PC-3 (cell line): Measurements from ENCODE around the gene EZR. TPM values are rescaled to one million over a fixed set of nuclear protein-coding genes. Genes with fewer than 3 reads are reported as not detected.

Experiments
- ATAC-seq: fragments of 200-7000 bp; cut with Tn5 transposase; 2 replicates; pipeline ENCODE4 v1.9.1; 2020; ENCODE audit warnings: mild to moderate bottlenecking, moderate library complexity
- BruUV-seq: library from RNA; stranded (reverse); fragments of 400-500 nt; replicated peaks from 2 replicates; lab custom pipeline; 2021; lab: Mats Ljungman, UMichigan
- CTCF ChIA-PET: fragments of 300-600 bp; sonication (Branson Sonifier 250); formaldehyde crosslinking; loops from one replicate; lab custom pipeline; 2022; ENCODE audit warnings: antibody characterized with exemption; lab: Charles Lee
- POLR2A ChIA-PET: fragments of 300-600 bp; sonication (Branson Sonifier 250); formaldehyde crosslinking; loops from one replicate; lab custom pipeline; 2022; ENCODE audit warnings: antibody characterized with exemption; ENCODE audit not compliant: unreplicated experiment; lab: Charles Lee
- DNase-seq: peaks from one replicate; pipeline ENCODE4 v3.0.0-alpha.2; 2015
- H2AFZ ChIP-seq: fragments of 300-600 bp; sonication (generic); 2 replicates; pipeline ENCODE4 v1.6.0; 2016; ENCODE audit warnings: antibody characterized with exemption, low read length
- H3F3A ChIP-seq: fragments of 300-600 bp; sonication (generic); one replicate; pipeline ENCODE4 v1.6.0; 2017; ENCODE audit warnings: antibody characterized with exemption, low read length, control low read depth, mild to moderate bottlenecking; ENCODE audit not compliant: unreplicated experiment
- H3K27ac ChIP-seq: fragments of 300-600 bp; sonication (generic); 2 replicates; pipeline ENCODE4 v1.5.1; 2016; ENCODE audit warnings: mild to moderate bottlenecking, low read length
- H3K27me3 ChIP-seq: fragments of 300-600 bp; sonication (generic); 2 replicates; pipeline ENCODE4 v1.6.1; 2016; ENCODE audit warnings: low read length, mixed read lengths
- H3K36me3 ChIP-seq: fragments of 300-600 bp; sonication (generic); 2 replicates; pipeline ENCODE4 v1.6.1; 2016; ENCODE audit warnings: low read depth, mixed run types, low read length, mixed read lengths
- H3K4me1 ChIP-seq: fragments of 300-600 bp; sonication (generic); 2 replicates; pipeline ENCODE4 v1.5.1; 2016; ENCODE audit warnings: low read length; ENCODE audit not compliant: insufficient read depth
- H3K4me2 ChIP-seq: fragments of 300-600 bp; sonication (generic); 2 replicates; pipeline ENCODE4 v1.6.0; 2016; ENCODE audit warnings: low read length
- H3K4me3 ChIP-seq: fragments of 300-600 bp; sonication (generic); 2 replicates; pipeline ENCODE4 v1.5.1; 2016; ENCODE audit warnings: mild to moderate bottlenecking, low read length, mixed read lengths
- H3K79me2 ChIP-seq: fragments of 300-600 bp; sonication (generic); 2 replicates; pipeline ENCODE4 v1.6.1; 2017; ENCODE audit warnings: low read length, mixed read lengths
- H3K9ac ChIP-seq: fragments of 300-600 bp; sonication (generic); 2 replicates; pipeline ENCODE4 v1.6.0; 2016; ENCODE audit warnings: mild to moderate bottlenecking, low read length
- H3K9me2 ChIP-seq: fragments of 300-600 bp; sonication (generic); replicated peaks from 2 replicates; pipeline ENCODE4 v1.6.1; 2016; ENCODE audit warnings: mixed run types, low read length, mixed read lengths
- H3K9me3 ChIP-seq: fragments of 300-600 bp; sonication (generic); 2 replicates; pipeline ENCODE4 v1.6.1; 2016; ENCODE audit warnings: low read length, mixed read lengths
- H4K20me1 ChIP-seq: fragments of 300-600 bp; sonication (generic); 2 replicates; pipeline ENCODE4 v1.6.1; 2016; ENCODE audit warnings: low read length, mixed read lengths
- CTCF ChIP-seq: fragments of 300-600 bp; sonication (generic); conservative IDR thresholded peaks from 2 replicates; pipeline ENCODE4 v1.5.1; 2017; ENCODE audit warnings: antibody characterized with exemption, low read depth, mild to moderate bottlenecking, low read length
- EZH2 ChIP-seq: fragments of 300-600 bp; sonication (generic); IDR thresholded peaks from one replicate; pipeline ENCODE4 v1.6.1; 2017; ENCODE audit warnings: antibody characterized with exemption, mild to moderate bottlenecking, low read length; ENCODE audit not compliant: unreplicated experiment
- EZH2phosphoT487 ChIP-seq: fragments of 300-600 bp; sonication (generic); IDR thresholded peaks from 2 replicates; pipeline ENCODE4 v1.6.1; 2018; ENCODE audit warnings: mild to moderate bottlenecking, antibody characterized with exemption, low read length, borderline replicate concordance
- intact Hi-C: fragments of 100-400 bp; cut with micrococcal nuclease; formaldehyde crosslinking; loops from 2 replicates; pipeline ENCODE4 v1.9.0; 2023
- total RNA-seq: library from RNA; depleted of rRNA; stranded (reverse); fragments of >200 nt; gene quantifications from 2 replicates; pipeline ENCODE4 v1.2.3, GENCODE V29; 2014

EZR gene
- total RNA-seq, 1 experiment from 2014 or later, result 182 TPM

- intact Hi-C loops, result loop anchor here (1.0 kb wide), 1 partner anchor 32 kb away; no protein-coding TSS in a partner anchor
- no peaks in the 10 kb centered on the region for H3K27me3 ChIP-seq
- peak overlapping the region; percentile 48; the same call in 1 of the 2 replicates for H3K4me2 ChIP-seq
- peaks cover 25% of the 10 kb centered on the region for H3K4me1 ChIP-seq
- peaks cover 43% of the 10 kb centered on the region for H4K20me1 ChIP-seq
- peak overlapping the region; percentile 70 for H3K27ac ChIP-seq
- H3K9ac ChIP-seq, result peak overlapping the region; percentile 89
- no TSS peak for BruUV-seq
- no peaks in the 10 kb centered on the region for H3K9me2 ChIP-seq
- peaks cover 40% of the 10 kb centered on the region for H3K36me3 ChIP-seq
- H3F3A ChIP-seq, result no peaks in the 10 kb centered on the region
- peak; percentile 38 for DNase-seq
- CTCF ChIA-PET, result no interaction called here
- no peak for TF ChIP-seq EZH2
- TF ChIP-seq EZH2phosphoT487, result no peak
- no peak for TF ChIP-seq CTCF
- H2AFZ ChIP-seq, result no peak overlapping the region
- peaks cover 50% of the 10 kb centered on the region for H3K79me2 ChIP-seq
- peak; percentile 55 for ATAC-seq
- POLR2A ChIA-PET, result interaction anchor here (0.6 to 1.1 kb wide), 4 partner anchors 29 to 51 kb away, joined by 3 to 8 read pairs (median 5); no protein-coding TSS in a partner anchor
- peak overlapping the region; percentile 77 for H3K4me3 ChIP-seq
- no peaks in the 10 kb centered on the region for H3K9me3 ChIP-seq
These were observed 471 bp downstream of the EZR start for GRCh38 chr6:158818581-158819212.

- Histone ChIP-seq H3K9ac (peak overlapping the region; percentile 89), H4K20me1 (peaks cover 50% of the 10 kb centered on the region), H3F3A (no peaks in the 10 kb centered on the region), H3K4me1 (peaks cover 30% of the 10 kb centered on the region), H3K27me3 (no peaks in the 10 kb centered on the region), H3K4me2 (peak overlapping the region; percentile 95), H3K9me2 (no peaks in the 10 kb centered on the region), H3K27ac (peak overlapping the region; percentile 53), H3K9me3 (no peaks in the 10 kb centered on the region), H3K36me3 (peaks cover 48% of the 10 kb centered on the region), H2AFZ (no peak overlapping the region), H3K79me2 (peaks cover 58% of the 10 kb centered on the region), H3K4me3 (peak overlapping the region; percentile 77)
- CTCF ChIA-PET, result no interaction called here
- DNase-seq, result peak; percentile 78
- TSS peak; percentile 67 for BruUV-seq
- TF ChIP-seq CTCF (no peak), EZH2phosphoT487 (no peak), EZH2 (no peak)
- peak; percentile 63 for ATAC-seq
- POLR2A ChIA-PET, result interaction anchor here (0.6 kb wide), 1 partner anchor 52 kb away, joined by 3 read pairs; no protein-coding TSS in a partner anchor
- intact Hi-C loops, result loop anchor here (2.0 kb wide), 1 partner anchor 51 kb away; no protein-coding TSS in a partner anchor
These were observed 1.2 kb downstream of the EZR start for GRCh38 chr6:158817728-158818580.
